Liver (tissue), 2 donors: Measurements from ENCODE around the gene HOMER1.

Experiments
- TF ChIP-seq, protein P1 (sequence below): fragments of 150-350 bp; IDR thresholded peaks from 2 replicates; pipeline ENCODE4 v1.5.1; 2017; ENCODE audit warnings: improper control_type of control experiment, low read depth, low read length; ENCODE audit not compliant: missing input control
- TF ChIP-seq, protein P2 (sequence below): IDR thresholded peaks from 2 replicates; pipeline ENCODE4 v1.6.1; 2016; ENCODE audit warnings: antibody characterized with exemption, mild to moderate bottlenecking
- donor health status: healthy.

GRCh38 chr5:79521156-79521555 lies 7.2 kb upstream of the HOMER1 start:
- TF ChIP-seq, protein P1, sequence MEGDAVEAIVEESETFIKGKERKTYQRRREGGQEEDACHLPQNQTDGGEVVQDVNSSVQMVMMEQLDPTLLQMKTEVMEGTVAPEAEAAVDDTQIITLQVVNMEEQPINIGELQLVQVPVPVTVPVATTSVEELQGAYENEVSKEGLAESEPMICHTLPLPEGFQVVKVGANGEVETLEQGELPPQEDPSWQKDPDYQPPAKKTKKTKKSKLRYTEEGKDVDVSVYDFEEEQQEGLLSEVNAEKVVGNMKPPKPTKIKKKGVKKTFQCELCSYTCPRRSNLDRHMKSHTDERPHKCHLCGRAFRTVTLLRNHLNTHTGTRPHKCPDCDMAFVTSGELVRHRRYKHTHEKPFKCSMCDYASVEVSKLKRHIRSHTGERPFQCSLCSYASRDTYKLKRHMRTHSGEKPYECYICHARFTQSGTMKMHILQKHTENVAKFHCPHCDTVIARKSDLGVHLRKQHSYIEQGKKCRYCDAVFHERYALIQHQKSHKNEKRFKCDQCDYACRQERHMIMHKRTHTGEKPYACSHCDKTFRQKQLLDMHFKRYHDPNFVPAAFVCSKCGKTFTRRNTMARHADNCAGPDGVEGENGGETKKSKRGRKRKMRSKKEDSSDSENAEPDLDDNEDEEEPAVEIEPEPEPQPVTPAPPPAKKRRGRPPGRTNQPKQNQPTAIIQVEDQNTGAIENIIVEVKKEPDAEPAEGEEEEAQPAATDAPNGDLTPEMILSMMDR: no peak
- TF ChIP-seq, protein P2, sequence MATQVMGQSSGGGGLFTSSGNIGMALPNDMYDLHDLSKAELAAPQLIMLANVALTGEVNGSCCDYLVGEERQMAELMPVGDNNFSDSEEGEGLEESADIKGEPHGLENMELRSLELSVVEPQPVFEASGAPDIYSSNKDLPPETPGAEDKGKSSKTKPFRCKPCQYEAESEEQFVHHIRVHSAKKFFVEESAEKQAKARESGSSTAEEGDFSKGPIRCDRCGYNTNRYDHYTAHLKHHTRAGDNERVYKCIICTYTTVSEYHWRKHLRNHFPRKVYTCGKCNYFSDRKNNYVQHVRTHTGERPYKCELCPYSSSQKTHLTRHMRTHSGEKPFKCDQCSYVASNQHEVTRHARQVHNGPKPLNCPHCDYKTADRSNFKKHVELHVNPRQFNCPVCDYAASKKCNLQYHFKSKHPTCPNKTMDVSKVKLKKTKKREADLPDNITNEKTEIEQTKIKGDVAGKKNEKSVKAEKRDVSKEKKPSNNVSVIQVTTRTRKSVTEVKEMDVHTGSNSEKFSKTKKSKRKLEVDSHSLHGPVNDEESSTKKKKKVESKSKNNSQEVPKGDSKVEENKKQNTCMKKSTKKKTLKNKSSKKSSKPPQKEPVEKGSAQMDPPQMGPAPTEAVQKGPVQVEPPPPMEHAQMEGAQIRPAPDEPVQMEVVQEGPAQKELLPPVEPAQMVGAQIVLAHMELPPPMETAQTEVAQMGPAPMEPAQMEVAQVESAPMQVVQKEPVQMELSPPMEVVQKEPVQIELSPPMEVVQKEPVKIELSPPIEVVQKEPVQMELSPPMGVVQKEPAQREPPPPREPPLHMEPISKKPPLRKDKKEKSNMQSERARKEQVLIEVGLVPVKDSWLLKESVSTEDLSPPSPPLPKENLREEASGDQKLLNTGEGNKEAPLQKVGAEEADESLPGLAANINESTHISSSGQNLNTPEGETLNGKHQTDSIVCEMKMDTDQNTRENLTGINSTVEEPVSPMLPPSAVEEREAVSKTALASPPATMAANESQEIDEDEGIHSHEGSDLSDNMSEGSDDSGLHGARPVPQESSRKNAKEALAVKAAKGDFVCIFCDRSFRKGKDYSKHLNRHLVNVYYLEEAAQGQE: no peak
